Left renal pelvis (tissue), 4 donors: ENCODE data around the gene PALD1. TPM values are rescaled to one million over a fixed set of nuclear protein-coding genes. Genes with fewer than 3 reads are reported as not detected.
"Not testable (repeated sequence)": the region's sequence is repeated elsewhere in the genome, so short reads cannot be mapped to it uniquely, and the experiment has no call there.

ENCODE experiments used
- DNase-seq, 4 donors: peaks; one replicate each; pipeline ENCODE4 v3.0.0-alpha.2; 2013; ENCODE audit warnings: low read depth in 4 of 4, low spot score in 3 of 4
- polyA plus RNA-seq, 4 donors: library from polyadenylated mRNA; unstranded; fragments of 120-200 nt; gene quantifications; one replicate each; pipeline ENCODE4 v1.2.1, GENCODE V29; 2013; ENCODE audit not compliant: insufficient read length in 4 of 4

The PALD1 gene
- polyA plus RNA-seq, 4 donors, result 9.2 to 11.8 (median 10.6) TPM

- DNase-seq, result no peak
Measured at GRCh38 chr10:70480239-70480861, 1.8 kb downstream of the PALD1 start.

GRCh38 chr10:70481105-70481504, 2.5 kb downstream of the PALD1 start:
- no peak for DNase-seq

GRCh38 chr10:70481831-70482530, 3.4 kb downstream of the PALD1 start:
- DNase-seq, result no peak

- no peak for DNase-seq
Measured at GRCh38 chr10:70482982-70483760, 4.6 kb downstream of the PALD1 start.

- not testable (repeated sequence) for DNase-seq
Measured at GRCh38 chr10:70483872-70484271, 5.3 kb downstream of the PALD1 start.

- no peak for DNase-seq
Measured at GRCh38 chr10:70487824-70488223, 9.3 kb downstream of the PALD1 start.

GRCh38 chr10:70490142-70490541, 11.6 kb downstream of the PALD1 start:
- DNase-seq, result no peak

- DNase-seq, result no peak
Measured at GRCh38 chr10:70491614-70492013, 13.0 kb downstream of the PALD1 start.

- DNase-seq, result no peak
Measured at GRCh38 chr10:70492786-70493659, 14.5 kb downstream of the PALD1 start.

- DNase-seq, result no peak
Measured at GRCh38 chr10:70493660-70494234, 15.2 kb downstream of the PALD1 start.

- no peak for DNase-seq
Measured at GRCh38 chr10:70494536-70494935, 16.0 kb downstream of the PALD1 start.

GRCh38 chr10:70494966-70495365, 16.4 kb downstream of the PALD1 start:
- DNase-seq, result no peak

- DNase-seq, result no peak
Measured at GRCh38 chr10:70495691-70496261, 17.2 kb downstream of the PALD1 start.

GRCh38 chr10:70496341-70497119, 18.0 kb downstream of the PALD1 start:
- no peak for DNase-seq

- DNase-seq, result no peak
Measured at GRCh38 chr10:70497120-70497545, 18.6 kb downstream of the PALD1 start.

- DNase-seq, result no peak
Measured at GRCh38 chr10:70498970-70499835, 20.6 kb downstream of the PALD1 start.

GRCh38 chr10:70499836-70500167, 21.2 kb downstream of the PALD1 start:
- DNase-seq, result no peak

GRCh38 chr10:70500368-70500767, 21.8 kb downstream of the PALD1 start:
- no peak for DNase-seq
